GM23248 (cell line): ENCODE data around the gene CDK4. TPM values are rescaled to one million over a fixed set of nuclear protein-coding genes. Genes with fewer than 3 reads are reported as not detected.
A peak's percentile ranks its signal among the peaks of the same experiment; 100 is the strongest.

Experiments
- DNase-seq: peaks from one replicate; pipeline ENCODE4 v3.0.0-alpha.2; 2015
- H2AFZ ChIP-seq: fragments of 200-600 bp; sonication (generic); 2 replicates; pipeline ENCODE4 v1.6.1; 2016; ENCODE audit warnings: antibody characterized with exemption
- H3F3A ChIP-seq: fragments of 200-600 bp; sonication (generic); 2 replicates; pipeline ENCODE4 v1.6.1; 2016; ENCODE audit warnings: mild to moderate bottlenecking, antibody characterized with exemption, mixed run types; ENCODE audit not compliant: insufficient read depth
- H3K27ac ChIP-seq: fragments of 200-600 bp; sonication (generic); 2 replicates; pipeline ENCODE4 v1.5.1; 2016; ENCODE audit warnings: mild to moderate bottlenecking
- H3K27me3 ChIP-seq: fragments of 200-600 bp; sonication (generic); replicated peaks from 2 replicates; pipeline ENCODE4 v1.6.1; 2016; ENCODE audit warnings: mild to moderate bottlenecking; ENCODE audit not compliant: insufficient read depth
- H3K36me3 ChIP-seq: fragments of 200-600 bp; sonication (generic); 2 replicates; pipeline ENCODE4 v1.6.1; 2016; ENCODE audit warnings: low read depth, mild to moderate bottlenecking
- H3K4me1 ChIP-seq: fragments of 200-600 bp; sonication (generic); 2 replicates; pipeline ENCODE4 v1.6.1; 2016; ENCODE audit warnings: mild to moderate bottlenecking; ENCODE audit not compliant: insufficient read depth
- H3K4me2 ChIP-seq: fragments of 200-600 bp; sonication (generic); one replicate; pipeline ENCODE4 v1.6.1; 2016; ENCODE audit warnings: mild to moderate bottlenecking; ENCODE audit not compliant: unreplicated experiment
- H3K4me3 ChIP-seq: fragments of 200-600 bp; sonication (generic); 2 replicates; pipeline ENCODE4 v1.5.1; 2016; ENCODE audit warnings: mild to moderate bottlenecking
- H3K79me2 ChIP-seq: fragments of 200-600 bp; sonication (generic); 2 replicates; pipeline ENCODE4 v1.6.1; 2016; ENCODE audit warnings: mild to moderate bottlenecking; ENCODE audit not compliant: insufficient read depth
- H3K9ac ChIP-seq: fragments of 200-600 bp; sonication (generic); 2 replicates; pipeline ENCODE4 v1.6.1; 2016; ENCODE audit warnings: mild to moderate bottlenecking
- H3K9me2 ChIP-seq: fragments of 200-600 bp; sonication (generic); 2 replicates; pipeline ENCODE4 v1.6.1; 2016; ENCODE audit warnings: mixed run types, mild to moderate bottlenecking, moderate library complexity; ENCODE audit not compliant: insufficient read depth
- H3K9me3 ChIP-seq: fragments of 200-600 bp; sonication (generic); one replicate; pipeline ENCODE4 v1.6.1; 2017; ENCODE audit warnings: low read depth
- H4K20me1 ChIP-seq: fragments of 200-600 bp; sonication (generic); 2 replicates; pipeline ENCODE4 v1.6.0; 2016; ENCODE audit not compliant: insufficient read depth
- EZH2 ChIP-seq: fragments of 200-600 bp; sonication (generic); IDR thresholded peaks from 2 replicates; pipeline ENCODE4 v1.6.1; 2018; ENCODE audit warnings: antibody characterized with exemption, mild to moderate bottlenecking; ENCODE audit not compliant: insufficient read depth, poor library complexity, severe bottlenecking
- EZH2phosphoT487 ChIP-seq: fragments of 200-600 bp; sonication (generic); IDR thresholded peaks from 2 replicates; pipeline ENCODE4 v1.6.1; 2018; ENCODE audit warnings: antibody characterized with exemption, moderate library complexity, mild to moderate bottlenecking, low read depth; ENCODE audit not compliant: insufficient read depth
- WGBS, 2 experiments: methylation state at CpG; one replicate each; pipeline ENCODE4 v1.1.6; 2015 to 2017; ENCODE audit warnings: low lambda C conversion rate in 2 of 2, low coverage in 1 of 2; ENCODE audit errors: missing lambda C conversion rate in 2 of 2; 5-methylcytosine and 5-hydroxymethylcytosine counted together
- in situ Hi-C: fragments of 300-500 bp; cut with MboI; formaldehyde crosslinking; loops from 2 replicates; pipeline ENCODE4 v1.15.0; 2020
- polyA plus RNA-seq: library from polyadenylated mRNA; unstranded; fragments of >200 nt; fragmentation: Nextera tagmentation; extraction: Ambion mirVana; gene quantifications from 2 replicates; pipeline ENCODE4 v1.2.1, GENCODE V29; 2016
- total RNA-seq: library from RNA; depleted of rRNA; stranded (reverse); fragments of >200 nt; shearing (Covaris generic); gene quantifications from 2 replicates; pipeline ENCODE4 v1.2.3, GENCODE V29; 2014

CDK4 gene
- total and polyA plus RNA-seq, 2 experiments from 2014 or later = 123 to 152 TPM

GRCh38 chr12:57732726-57733593 is 19.1 kb downstream of the CDK4 start:
- Histone ChIP-seq H3K36me3 (no peaks in the 10 kb centered on the region), H3K27me3 (peaks cover 18% of the 10 kb centered on the region), H3K9ac (no peak overlapping the region), H2AFZ (no peak overlapping the region), H3F3A (no peaks in the 10 kb centered on the region; the same call in 1 of the 2 replicates), H3K4me1 (no peaks in the 10 kb centered on the region), H3K4me2 (no peak overlapping the region), H3K9me2 (no peaks in the 10 kb centered on the region), H3K4me3 (no peak overlapping the region), H3K9me3 (no peaks in the 10 kb centered on the region), H3K27ac (no peak overlapping the region), H4K20me1 (no peaks in the 10 kb centered on the region), H3K79me2 (no peaks in the 10 kb centered on the region)
- WGBS, 2 experiments = 68% methylated on average over 11 of the region's 11 CpGs
- in situ Hi-C loops = no loop called here
- peak; percentile 43 for DNase-seq
- TF ChIP-seq EZH2 (no peak), EZH2phosphoT487 (no peak)

DNA sequence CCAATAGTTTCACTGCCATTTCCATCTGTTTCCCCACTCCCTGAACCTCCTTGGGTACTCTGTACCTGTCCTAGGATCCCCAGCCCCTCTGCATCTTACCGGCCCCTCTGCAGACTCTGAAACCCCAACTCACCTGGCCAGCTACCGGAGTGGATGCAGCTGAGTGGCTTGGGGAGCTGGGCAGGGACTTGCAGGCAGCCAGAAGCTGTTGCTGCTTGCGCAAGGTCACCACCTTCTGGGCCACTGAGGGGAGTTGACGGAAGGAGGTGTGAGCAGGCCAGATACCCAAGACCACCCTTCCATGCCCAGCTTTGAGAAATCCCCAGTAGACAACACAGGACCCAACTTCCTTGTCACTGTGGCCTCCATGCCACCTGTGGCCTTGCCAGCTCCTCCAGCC is 19.8 kb downstream of the CDK4 start:
- H3K79me2 ChIP-seq = no peaks in the 10 kb centered on the region
- no peak for DNase-seq
- H3K27me3 ChIP-seq = peaks cover 12% of the 10 kb centered on the region
- no peaks in the 10 kb centered on the region for H4K20me1 ChIP-seq
- no peaks in the 10 kb centered on the region for H3K36me3 ChIP-seq
- no peak overlapping the region for H3K27ac ChIP-seq
- no peak for TF ChIP-seq EZH2
- TF ChIP-seq EZH2phosphoT487 = no peak
- H3K9me3 ChIP-seq = no peaks in the 10 kb centered on the region
- no peaks in the 10 kb centered on the region; the same call in 1 of the 2 replicates for H3F3A ChIP-seq
- no peak overlapping the region for H2AFZ ChIP-seq
- in situ Hi-C loops = no loop called here
- 75 to 78% methylated on average over 4 of the region's 4 CpGs for WGBS, 2 experiments
- no peak overlapping the region for H3K9ac ChIP-seq
- H3K9me2 ChIP-seq = no peaks in the 10 kb centered on the region
- H3K4me1 ChIP-seq = no peaks in the 10 kb centered on the region
- no peak overlapping the region for H3K4me3 ChIP-seq
- no peak overlapping the region for H3K4me2 ChIP-seq

- no peaks in the 10 kb centered on the region for H3K9me3 ChIP-seq
- no peak for DNase-seq
- no peaks in the 10 kb centered on the region for H3K9me2 ChIP-seq
- no peak overlapping the region for H3K4me3 ChIP-seq
- H2AFZ ChIP-seq = no peak overlapping the region
- H3K9ac ChIP-seq = no peak overlapping the region
- H3K4me1 ChIP-seq = no peaks in the 10 kb centered on the region
- peaks cover 4% of the 10 kb centered on the region for H3K27me3 ChIP-seq
- H4K20me1 ChIP-seq = no peaks in the 10 kb centered on the region
- no peaks in the 10 kb centered on the region for H3K36me3 ChIP-seq
- H3K4me2 ChIP-seq = no peak overlapping the region
- WGBS, 2 experiments = 78% methylated on average over 19 of the region's 19 CpGs
- no peaks in the 10 kb centered on the region for H3K79me2 ChIP-seq
- TF ChIP-seq EZH2 = no peak
- TF ChIP-seq EZH2phosphoT487 = no peak
- in situ Hi-C loops = no loop called here
- H3K27ac ChIP-seq = no peak overlapping the region
- no peaks in the 10 kb centered on the region; the same call in 1 of the 2 replicates for H3F3A ChIP-seq
These were observed 20.6 kb downstream of the CDK4 start for GRCh38 chr12:57731411-57732080.

DNA sequence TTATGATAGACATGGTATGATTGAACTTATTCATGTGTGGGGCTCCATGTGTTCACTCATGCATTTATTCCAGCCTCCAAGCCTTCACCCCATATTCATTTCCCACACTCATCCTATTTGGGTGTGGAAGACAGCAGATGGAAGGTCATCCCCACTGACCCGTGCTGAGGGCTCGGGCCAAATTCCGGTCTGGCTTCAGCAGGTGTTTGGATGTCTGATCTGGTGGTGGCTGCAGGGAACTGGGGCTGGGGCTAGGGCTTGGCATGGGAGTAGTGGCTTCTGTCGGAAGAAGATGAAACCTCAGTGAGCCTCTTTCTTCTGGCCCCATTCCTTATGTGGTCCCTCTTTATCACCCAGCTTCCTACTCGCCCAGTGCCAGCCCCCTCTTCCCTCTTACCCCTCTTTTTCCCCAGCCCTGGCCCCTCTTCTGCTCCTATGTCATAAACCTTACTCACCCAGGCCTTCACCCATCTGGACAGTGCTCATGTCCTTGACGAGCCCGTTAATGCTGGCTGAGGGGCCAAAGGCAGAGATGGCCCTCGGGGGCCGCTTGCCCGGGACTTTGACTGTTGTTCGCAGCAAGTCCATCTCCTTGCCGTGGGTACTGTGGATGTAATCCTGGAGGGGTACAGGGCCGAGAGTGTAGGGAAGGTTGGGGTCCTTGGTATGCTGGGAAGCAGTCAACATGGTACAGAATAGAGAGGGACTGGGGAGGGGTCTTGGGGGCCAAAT is 21.6 kb downstream of the CDK4 start:
- Histone ChIP-seq H3K27me3 (no peaks in the 10 kb centered on the region; the same call in 1 of the 2 replicates), H4K20me1 (no peaks in the 10 kb centered on the region), H3K9ac (no peak overlapping the region), H3K9me2 (no peaks in the 10 kb centered on the region), H3K36me3 (no peaks in the 10 kb centered on the region), H3K9me3 (no peaks in the 10 kb centered on the region), H3K4me3 (no peak overlapping the region), H3K4me1 (no peaks in the 10 kb centered on the region), H3K4me2 (no peak overlapping the region), H2AFZ (no peak overlapping the region), H3K27ac (no peak overlapping the region), H3F3A (no peaks in the 10 kb centered on the region; the same call in 1 of the 2 replicates), H3K79me2 (no peaks in the 10 kb centered on the region)
- TF ChIP-seq EZH2phosphoT487 (no peak), EZH2 (no peak)
- no peak for DNase-seq
- in situ Hi-C loops = no loop called here
- 70 to 74% methylated on average over 13 of the region's 13 CpGs for WGBS, 2 experiments
